Endodermal cell (in vitro differentiated cells): Measurements from ENCODE around the gene SQSTM1. TPM values are rescaled to one million over a fixed set of nuclear protein-coding genes. Genes with fewer than 3 reads are reported as not detected.

ENCODE experiments used
- DNase-seq: peaks from one replicate; pipeline ENCODE4 v3.0.0-alpha.2; 2017
- H3K27ac ChIP-seq: 2 replicates; pipeline ENCODE4 v1.5.1; 2013; ENCODE audit warnings: mild to moderate bottlenecking, low read depth, low read length, moderate library complexity
- H3K27me3 ChIP-seq: 2 replicates; pipeline ENCODE4 v1.6.1; 2013; ENCODE audit warnings: mild to moderate bottlenecking, low read length, moderate library complexity; ENCODE audit not compliant: insufficient read depth, control insufficient read depth, poor library complexity, severe bottlenecking
- H3K36me3 ChIP-seq: 2 replicates; pipeline ENCODE4 v1.7.0; 2013; ENCODE audit warnings: mild to moderate bottlenecking, low read length, moderate library complexity; ENCODE audit not compliant: control insufficient read depth, insufficient read depth
- H3K4me1 ChIP-seq: one replicate; pipeline ENCODE4 v1.7.0; 2013; ENCODE audit warnings: low read length; ENCODE audit not compliant: control insufficient read depth, insufficient read depth
- H3K4me3 ChIP-seq: 2 replicates; pipeline ENCODE4 v1.5.1; 2013; ENCODE audit warnings: mild to moderate bottlenecking, low read length, moderate library complexity
- H3K9ac ChIP-seq: 2 replicates; pipeline ENCODE4 v1.6.1; 2013; ENCODE audit warnings: mild to moderate bottlenecking, low read length, moderate library complexity; ENCODE audit not compliant: poor library complexity, severe bottlenecking; ENCODE audit errors: extremely low read depth
- H3K9me3 ChIP-seq: 2 replicates; pipeline ENCODE4 v1.6.1; 2013; ENCODE audit warnings: mild to moderate bottlenecking, low read length, moderate library complexity; ENCODE audit not compliant: control insufficient read depth
- H3K27ac Mint-ChIP-seq: 2 replicates; pipeline ENCODE4 v1.8.0; 2020; ENCODE audit warnings: mixed read lengths
- H3K27me3 Mint-ChIP-seq: 2 replicates; pipeline ENCODE4 v1.8.0; 2021; ENCODE audit warnings: mild to moderate bottlenecking, mixed read lengths; ENCODE audit not compliant: insufficient read depth
- H3K36me3 Mint-ChIP-seq: 2 replicates; pipeline ENCODE4 v1.8.0; 2020; ENCODE audit warnings: low read depth, mixed read lengths
- H3K4me1 Mint-ChIP-seq: 2 replicates; pipeline ENCODE4 v1.8.0; 2020; ENCODE audit warnings: mixed read lengths
- H3K4me3 Mint-ChIP-seq: 2 replicates; pipeline ENCODE4 v1.8.0; 2020; ENCODE audit warnings: mild to moderate bottlenecking, moderate library complexity, mixed read lengths
- H3K9me3 Mint-ChIP-seq: 2 replicates; pipeline ENCODE4 v1.8.0; 2020; ENCODE audit warnings: mild to moderate bottlenecking, mixed read lengths
- CTCF ChIP-seq: fragments of 200-600 bp; sonication (generic); conservative IDR thresholded peaks from 2 replicates; pipeline ENCODE4 v1.5.0; 2021; ENCODE audit warnings: antibody characterized with exemption, mild to moderate bottlenecking
- WGBS, 2 experiments: methylation state at CpG; one replicate each; pipeline versions ENCODE4 v1.1.5 to v1.1.7; 2013; ENCODE audit warnings: missing lambda C conversion rate in 2 of 2, mixed read lengths in 1 of 2; ENCODE audit not compliant: insufficient coverage in 1 of 2, insufficient read length in 1 of 2; 5-methylcytosine and 5-hydroxymethylcytosine counted together
- total RNA-seq, 2 donors: library from RNA; stranded (reverse); fragmentation: NEBNext Ultra II Directional in 1 of 2; extraction: Animal tissue kit (Norgen Biotek cat#: 25700) in 1 of 2; gene quantifications; 2 replicates in 1 of 2; 3 replicates in 1 of 2; pipeline ENCODE4 v1.2.1, GENCODE V29; 2021

SQSTM1 gene
- total RNA-seq, 2 donors from 2014 or later: 134 to 172 TPM

DNA sequence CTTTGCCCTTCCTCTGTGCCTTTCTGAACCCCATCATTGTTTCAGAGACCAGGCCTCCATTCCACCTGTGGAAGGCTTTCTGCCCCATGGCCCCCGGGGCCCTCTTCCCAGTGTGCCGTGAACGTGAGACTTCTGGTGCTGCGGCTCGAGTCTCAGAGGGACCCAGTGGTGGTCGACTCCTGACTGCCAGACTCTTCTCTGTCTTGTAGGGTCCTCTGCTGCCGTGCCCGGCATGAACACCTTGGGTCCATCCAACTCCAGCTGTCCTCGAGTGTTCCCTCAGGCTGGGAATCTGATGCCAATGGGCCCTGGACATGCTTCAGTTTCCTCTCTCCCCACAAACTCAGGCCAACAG lies 47.0 kb upstream of the SQSTM1 start:
- DNase-seq: no peak
- Mint-ChIP-seq H3K36me3 (peaks cover 80% of the 10 kb centered on the region), H3K9me3 (no peaks in the 10 kb centered on the region), H3K27ac (no peak overlapping the region), H3K27me3 (no peaks in the 10 kb centered on the region), H3K4me3 (no peak overlapping the region), H3K4me1 (peaks cover under 1% of the 10 kb centered on the region)
- H3K4me1 ChIP-seq: no peaks in the 10 kb centered on the region
- H3K9me3 ChIP-seq: no peaks in the 10 kb centered on the region
- TF ChIP-seq CTCF: no peak
- no peak overlapping the region for H3K9ac ChIP-seq
- 93 to 98% methylated on average over 4 to 9 of the region's 9 CpGs for WGBS, 2 experiments
- H3K36me3 ChIP-seq: peaks cover 69% of the 10 kb centered on the region
- H3K27me3 ChIP-seq: no peaks in the 10 kb centered on the region
- no peak overlapping the region for H3K4me3 ChIP-seq
- no peak overlapping the region for H3K27ac ChIP-seq

GRCh38 chr5:179774442-179774841 lies 46.3 kb upstream of the SQSTM1 start:
- H3K36me3 ChIP-seq: peaks cover 66% of the 10 kb centered on the region
- DNase-seq: no peak
- H3K9me3 Mint-ChIP-seq: no peaks in the 10 kb centered on the region
- no peak overlapping the region for H3K4me3 ChIP-seq
- H3K27ac ChIP-seq: no peak overlapping the region
- no peak overlapping the region for H3K9ac ChIP-seq
- no peaks in the 10 kb centered on the region for H3K27me3 Mint-ChIP-seq
- WGBS, 2 experiments: 95 to 100% methylated on average over 3 to 12 of the region's 12 CpGs
- no peaks in the 10 kb centered on the region for H3K4me1 Mint-ChIP-seq
- H3K4me1 ChIP-seq: no peaks in the 10 kb centered on the region
- H3K9me3 ChIP-seq: no peaks in the 10 kb centered on the region
- H3K4me3 Mint-ChIP-seq: no peak overlapping the region
- H3K27me3 ChIP-seq: no peaks in the 10 kb centered on the region
- peaks cover 78% of the 10 kb centered on the region for H3K36me3 Mint-ChIP-seq
- no peak overlapping the region for H3K27ac Mint-ChIP-seq
- TF ChIP-seq CTCF: no peak

DNA sequence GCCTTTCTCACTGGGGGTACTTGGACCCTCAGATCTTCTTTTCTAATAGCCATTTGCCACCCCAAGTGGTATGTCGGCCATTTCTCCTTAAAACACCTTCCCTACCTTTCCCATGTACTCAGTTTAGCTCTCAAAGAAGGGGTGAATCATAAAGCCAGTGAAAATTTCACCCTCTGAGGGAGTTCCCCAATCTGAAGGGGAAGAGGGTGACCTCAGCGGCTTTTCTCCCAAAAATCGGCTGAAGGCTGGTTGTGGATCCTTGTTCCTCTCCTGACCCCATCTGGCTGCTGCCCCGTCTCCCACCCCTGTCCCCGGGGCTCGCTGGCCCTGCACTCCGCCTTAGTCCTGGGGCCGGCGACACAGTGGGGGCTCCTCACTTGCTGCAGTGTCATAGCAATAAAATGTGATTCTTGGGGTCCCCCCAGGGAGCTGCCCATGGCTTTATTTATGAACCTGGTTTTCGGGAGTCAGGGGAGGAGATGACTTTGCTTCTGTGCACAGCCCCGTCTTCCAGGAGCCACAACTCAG lies 44.2 kb upstream of the SQSTM1 start:
- Histone ChIP-seq H3K27ac (no peak overlapping the region), H3K9me3 (no peaks in the 10 kb centered on the region), H3K27me3 (no peaks in the 10 kb centered on the region), H3K9ac (no peak overlapping the region), H3K4me1 (no peaks in the 10 kb centered on the region), H3K36me3 (peaks cover 53% of the 10 kb centered on the region), H3K4me3 (no peak overlapping the region)
- H3K9me3 Mint-ChIP-seq: no peaks in the 10 kb centered on the region
- H3K4me3 Mint-ChIP-seq: no peak overlapping the region
- no peaks in the 10 kb centered on the region for H3K27me3 Mint-ChIP-seq
- H3K27ac Mint-ChIP-seq: no peak overlapping the region
- TF ChIP-seq CTCF: no peak
- no peaks in the 10 kb centered on the region for H3K4me1 Mint-ChIP-seq
- peak; percentile 41 for DNase-seq
- peaks cover 70% of the 10 kb centered on the region for H3K36me3 Mint-ChIP-seq
- WGBS, 2 experiments: 95% methylated on average over 10 to 11 of the region's 11 CpGs
